Sigmoid colon (tissue), 4 donors: ENCODE results near the gene KCNK6.

Experiments
- CTCF ChIP-seq, 4 experiments: fragments of 450-650 bp in 3 of 4; fragments of 200-600 bp in 1 of 4; IDR thresholded peaks; one replicate each; pipeline ENCODE4 v1.5.1; 2016 to 2019; ENCODE audit warnings: antibody characterized with exemption in 4 of 4, mild to moderate bottlenecking in 3 of 4, moderate library complexity in 2 of 4
- EP300 ChIP-seq, 4 donors: sonication (generic); formaldehyde crosslinking; IDR thresholded peaks; one replicate each; pipeline ENCODE4 v1.6.1; 2017; ENCODE audit warnings: antibody characterized with exemption in 4 of 4
- POLR2A ChIP-seq, 2 donors: fragments of 450-650 bp; IDR thresholded peaks; one replicate each; pipeline ENCODE4 v1.6.1; 2016; ENCODE audit warnings: antibody characterized with exemption in 2 of 2, mild to moderate bottlenecking in 2 of 2, moderate library complexity in 2 of 2
- POLR2AphosphoS5 ChIP-seq, 4 donors: sonication (generic); formaldehyde crosslinking; IDR thresholded peaks; one replicate each; pipeline ENCODE4 v1.6.1; 2017; ENCODE audit warnings: antibody characterized with exemption in 4 of 4

GRCh38 chr19:38289955-38290354, 29.7 kb upstream of the KCNK6 start:
- TF ChIP-seq CTCF (IDR thresholded peaks at IDR 0.05) (no peak), POLR2A (IDR thresholded peaks at IDR 0.05) (no peak), POLR2AphosphoS5 (IDR thresholded peaks at IDR 0.05) (no peak), EP300 (IDR thresholded peaks at IDR 0.05) (no peak)
